ENCODE results near the gene SGSM2.

The SGSM2 gene

GRCh38 chr17:2369551-2370210 is 32.4 kb downstream of the SGSM2 start:
- DNase-seq: no peak

DNA sequence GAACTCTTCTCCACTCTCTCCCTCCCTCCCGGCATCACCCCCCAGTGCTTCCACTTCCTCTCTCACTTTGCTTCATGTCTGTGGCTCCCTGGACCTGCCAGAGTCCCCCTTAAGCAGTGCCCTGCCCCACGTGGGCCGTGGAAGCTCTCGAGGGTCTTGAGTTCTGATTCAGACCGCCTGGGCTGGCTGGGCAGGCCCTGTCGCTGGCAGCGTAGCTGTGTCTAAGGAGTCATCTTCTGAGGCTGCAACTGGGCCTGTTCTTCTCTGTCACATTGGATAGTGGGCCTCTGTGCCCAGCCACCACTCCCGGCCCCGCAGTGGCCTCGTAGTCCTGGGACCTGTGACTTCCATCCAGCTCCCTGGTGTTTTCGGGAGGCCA is 32.9 kb downstream of the SGSM2 start:
- DNase-seq: no peak

DNA sequence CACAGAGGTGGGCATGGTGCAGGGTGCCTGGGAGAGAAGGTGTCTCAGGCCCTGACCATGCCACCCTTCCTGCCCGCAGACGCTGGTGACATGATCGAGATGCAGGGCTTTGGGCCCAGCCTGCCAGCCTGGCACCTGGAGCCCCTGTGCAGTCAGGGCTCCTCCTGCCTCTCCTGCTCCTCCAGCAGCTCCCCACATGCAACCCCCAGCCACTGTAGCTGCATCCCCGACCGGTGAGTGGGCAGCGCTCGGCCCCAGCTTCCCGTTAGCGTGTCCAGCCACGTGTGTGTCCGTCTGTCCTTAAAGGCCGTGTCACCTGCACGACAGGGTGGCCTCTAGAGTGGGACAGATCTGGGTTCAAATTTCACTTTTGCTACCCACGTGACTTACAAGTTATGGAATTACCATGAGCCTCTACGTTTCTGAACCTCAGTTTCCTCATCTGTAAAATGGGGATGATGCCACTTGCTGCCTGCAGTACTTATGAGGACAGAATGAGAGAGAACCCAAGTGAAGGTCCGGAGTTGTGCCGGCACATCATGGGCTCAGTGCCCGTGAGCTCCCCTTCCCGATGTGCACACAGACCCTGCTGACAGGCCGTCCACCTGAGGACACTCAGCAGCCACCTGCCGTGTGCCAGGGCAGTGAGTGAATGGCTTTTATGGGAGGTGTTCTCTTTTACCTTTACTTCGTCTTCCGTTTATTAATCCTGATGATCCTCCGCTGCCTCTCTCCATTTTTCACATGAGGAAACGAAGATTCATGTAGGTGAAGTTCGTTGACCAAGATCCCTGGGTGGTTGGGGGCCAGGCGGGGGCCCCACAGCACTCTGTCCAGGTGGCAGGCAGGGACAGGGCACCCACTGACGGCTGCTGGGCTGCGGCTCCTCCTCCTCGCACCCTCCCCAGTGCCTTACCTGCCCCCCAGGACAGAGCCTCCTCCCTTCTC is 34.2 kb downstream of the SGSM2 start:
- DNase-seq: no peak

- DNase-seq: no peak
Observed at GRCh38 chr17:2372180-2372579, 34.9 kb downstream of the SGSM2 start.

- no peak for DNase-seq
Observed at GRCh38 chr17:2372681-2373080, 35.4 kb downstream of the SGSM2 start.

DNA sequence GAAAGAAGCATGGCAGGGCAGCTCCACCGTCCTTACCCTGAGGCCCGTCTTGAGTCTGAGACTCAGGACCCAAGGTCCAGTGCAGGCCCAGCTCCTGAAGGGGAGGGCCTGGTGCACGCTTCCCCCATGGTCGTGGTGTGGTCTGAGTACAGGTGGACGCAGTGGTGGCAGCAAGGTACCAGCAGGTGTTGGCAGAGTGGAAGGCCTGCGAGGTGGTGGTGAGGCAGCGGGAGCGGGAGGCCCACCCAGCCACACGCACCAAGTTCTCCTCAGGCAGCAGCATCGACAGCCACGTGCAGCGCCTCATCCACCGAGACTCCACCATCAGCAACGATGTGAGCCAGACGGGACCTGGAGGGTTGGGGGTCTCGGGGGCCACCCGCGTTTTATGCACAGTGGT is 35.9 kb downstream of the SGSM2 start:
- DNase-seq: no peak

DNA sequence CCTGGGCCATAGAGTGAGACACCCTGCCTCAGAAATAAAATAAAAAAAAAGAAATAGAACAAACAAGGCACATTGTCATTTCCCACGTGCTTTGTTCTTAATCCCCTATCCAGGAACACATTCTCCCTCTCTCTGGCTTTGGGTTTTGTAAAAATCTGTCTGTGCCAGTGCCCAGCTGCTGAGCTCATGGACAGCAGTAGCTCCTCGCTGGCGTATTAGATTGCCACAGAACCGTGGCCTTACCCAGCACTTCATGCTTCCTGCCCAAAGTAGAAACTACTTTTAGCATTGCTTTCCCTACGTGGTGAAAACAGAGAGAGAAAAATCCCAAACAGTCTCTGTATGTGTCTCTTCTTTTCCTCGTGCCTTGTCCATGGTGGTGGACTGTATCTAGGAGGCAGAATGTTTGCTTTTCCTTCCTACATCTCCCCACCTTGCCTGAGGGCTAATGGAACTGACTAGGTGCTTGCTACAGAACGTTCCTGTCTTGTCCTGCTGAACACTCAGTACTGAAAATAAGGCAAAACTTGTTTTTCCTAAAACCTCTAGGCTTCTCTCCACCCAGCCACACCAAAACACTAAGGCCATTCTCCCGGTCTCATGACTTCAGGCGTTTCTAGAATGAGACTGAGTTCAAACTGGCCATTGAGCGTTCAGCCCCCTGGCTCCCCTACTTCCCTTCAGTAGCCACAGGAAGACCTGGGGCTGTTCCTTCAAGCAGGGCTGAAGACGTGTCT is 37.4 kb downstream of the SGSM2 start:
- DNase-seq: no peak

DNA sequence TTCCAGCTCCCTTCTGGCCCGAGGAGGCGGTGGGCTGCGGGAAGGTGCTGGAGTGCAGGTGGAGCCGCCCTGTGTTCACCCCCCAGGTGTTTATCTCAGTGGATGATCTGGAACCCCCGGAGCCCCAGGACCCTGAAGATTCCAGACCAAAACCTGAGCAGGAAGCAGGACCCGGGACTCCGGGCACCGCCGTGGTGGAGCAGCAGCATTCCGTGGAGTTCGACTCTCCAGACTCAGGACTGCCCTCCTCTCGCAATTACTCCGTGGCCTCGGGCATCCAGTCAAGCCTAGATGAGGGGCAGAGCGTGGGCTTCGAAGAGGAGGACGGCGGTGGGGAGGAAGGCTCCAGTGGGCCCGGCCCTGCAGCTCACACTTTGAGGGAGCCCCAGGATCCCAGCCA is 38.1 kb downstream of the SGSM2 start:
- DNase-seq: no peak

DNA sequence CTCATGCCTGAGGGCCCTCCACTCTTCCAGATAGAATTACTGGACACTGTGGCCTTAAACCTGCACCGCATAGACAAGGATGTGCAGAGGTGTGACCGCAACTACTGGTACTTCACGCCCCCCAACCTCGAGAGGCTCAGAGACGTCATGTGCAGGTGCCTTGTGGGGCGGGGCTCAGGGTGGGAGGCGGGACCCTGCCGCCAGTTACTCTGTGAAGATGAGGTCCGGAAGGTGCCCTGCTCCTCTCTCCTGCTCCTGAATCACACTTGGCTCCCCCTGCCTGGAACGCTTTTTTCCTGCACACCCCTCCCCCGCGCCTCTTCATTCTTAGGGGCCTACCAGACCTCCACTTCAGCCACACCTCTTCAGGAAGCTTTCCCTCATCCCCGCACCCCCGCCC is 38.8 kb downstream of the SGSM2 start:
- no peak for DNase-seq

- DNase-seq: no peak
Observed at GRCh38 chr17:2377659-2378058, 40.4 kb downstream of the SGSM2 start.

DNA sequence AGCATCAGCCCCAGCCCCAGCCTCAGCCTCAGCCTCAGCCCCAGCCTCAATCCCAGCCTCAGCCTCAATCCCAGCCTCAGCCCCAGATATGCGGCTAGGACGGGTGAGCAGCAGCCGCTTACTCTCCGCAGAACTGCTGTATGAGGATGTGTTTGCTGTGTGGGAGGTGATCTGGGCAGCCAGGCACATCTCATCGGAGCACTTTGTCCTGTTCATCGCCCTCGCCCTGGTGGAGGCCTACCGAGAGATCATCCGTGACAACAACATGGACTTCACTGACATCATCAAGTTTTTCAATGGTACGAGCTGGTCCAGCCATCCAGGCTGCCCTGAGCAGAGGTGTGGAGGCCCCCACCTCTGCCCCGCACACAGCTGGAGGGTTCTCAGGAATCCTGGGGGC is 41.6 kb downstream of the SGSM2 start:
- no peak for DNase-seq

DNA sequence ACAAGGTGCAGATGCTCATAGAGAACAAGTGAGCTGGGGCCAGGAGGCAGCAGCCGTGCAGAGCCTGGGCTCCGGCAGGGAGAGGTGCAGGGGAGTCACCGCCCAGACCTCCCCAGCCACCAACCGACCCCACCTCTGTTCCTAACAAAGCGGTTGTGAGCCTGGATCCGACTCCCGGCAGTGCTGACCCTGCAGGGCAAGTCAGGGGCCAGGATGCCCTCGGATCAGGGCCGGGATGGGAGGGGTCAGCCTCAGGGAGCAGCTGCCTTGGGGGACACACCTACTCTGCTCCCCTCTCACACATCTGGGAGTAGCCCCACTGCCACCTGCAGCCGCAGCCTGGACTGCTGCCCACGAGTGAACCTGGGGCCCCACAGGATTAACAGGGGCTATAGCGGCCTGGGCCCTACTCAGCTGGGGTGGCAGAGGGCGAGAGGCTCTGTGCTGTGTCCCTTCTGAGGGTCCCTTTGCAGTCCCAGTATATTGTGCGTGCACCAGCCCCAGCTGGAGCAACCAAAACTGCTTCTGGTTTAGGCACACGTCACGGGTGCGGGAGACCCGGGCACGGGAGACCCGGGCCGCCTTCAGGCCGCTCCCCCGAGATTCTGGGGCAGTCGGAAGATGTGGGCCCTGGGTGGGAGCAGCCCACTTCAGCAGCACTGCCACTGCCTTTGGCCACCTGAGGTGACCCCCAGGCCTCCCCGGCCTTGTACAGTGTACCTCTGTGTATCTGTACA is 42.4 kb downstream of the SGSM2 start:
- no peak for DNase-seq

- no peak for DNase-seq
Observed at GRCh38 chr17:2380226-2380922, 43.1 kb downstream of the SGSM2 start.

- DNase-seq: no peak
Observed at GRCh38 chr17:2380950-2381649, 43.8 kb downstream of the SGSM2 start.

DNA sequence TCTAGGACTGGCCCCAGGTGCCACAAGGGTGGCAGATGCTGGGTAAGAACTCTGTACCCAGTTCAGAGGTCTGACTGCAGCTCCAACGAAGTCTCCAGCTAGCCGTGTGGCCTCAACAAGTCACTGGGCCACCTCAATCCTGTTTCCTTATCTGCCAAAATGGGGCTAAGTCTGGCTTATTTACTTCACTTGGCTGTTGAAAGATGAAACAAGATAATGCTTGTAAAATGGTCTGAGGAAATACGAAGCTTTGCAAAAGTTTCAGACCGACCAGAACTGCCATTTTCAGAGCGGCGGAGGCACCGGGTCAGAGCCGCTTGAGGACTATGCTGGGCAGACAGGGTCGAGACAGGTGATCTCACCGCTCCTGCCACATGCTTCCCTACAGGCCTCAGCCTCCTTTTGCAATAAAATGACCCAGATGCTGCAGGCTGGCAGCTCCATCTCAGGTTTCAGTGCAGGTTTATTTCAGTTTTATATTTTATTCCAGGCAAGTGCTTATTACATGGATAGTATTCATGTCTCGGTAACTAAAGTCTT is 46.4 kb downstream of the SGSM2 start:
- no peak for DNase-seq

DNA sequence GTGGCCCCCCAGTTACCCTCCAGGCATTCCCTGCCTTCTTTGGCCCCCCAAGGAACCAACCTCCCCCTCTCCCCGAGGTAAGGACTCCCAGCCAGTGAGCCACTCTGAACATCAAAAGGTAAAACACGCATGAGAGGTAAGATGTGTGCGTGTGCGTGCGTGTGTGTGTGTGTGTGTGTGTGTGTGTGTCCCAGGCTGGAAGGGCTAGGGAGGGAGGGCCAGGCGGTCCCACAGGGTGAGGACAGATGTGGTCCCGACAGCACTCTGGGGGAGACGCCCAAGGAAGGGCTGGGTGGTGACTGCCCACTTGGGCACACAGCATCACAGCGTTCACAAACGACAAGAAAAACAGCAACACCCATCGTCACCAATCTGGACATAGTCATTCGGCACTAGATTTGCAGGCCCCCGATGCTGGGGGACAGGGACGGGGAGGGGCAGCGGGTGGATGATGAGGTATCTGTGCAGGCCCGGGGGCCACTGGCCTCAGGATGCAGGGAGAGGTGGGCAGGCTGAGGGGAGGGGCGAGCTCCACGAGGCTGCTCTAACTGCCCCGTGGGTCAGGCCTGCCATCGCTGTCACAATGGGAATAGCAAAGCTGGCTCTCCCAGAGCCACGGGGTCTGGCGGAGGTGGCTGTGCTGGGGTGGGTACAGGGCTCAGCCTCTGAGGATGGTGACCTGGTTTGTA is 47.3 kb downstream of the SGSM2 start:
- no peak for DNase-seq

- DNase-seq: no peak
Observed at GRCh38 chr17:2385240-2386210, 48.2 kb downstream of the SGSM2 start.

- DNase-seq: no peak
Observed at GRCh38 chr17:2386400-2387085, 49.2 kb downstream of the SGSM2 start.

Measured in suppressor macrophage treated with lipopolysaccharide for 4 hours (primary cell).